Lower lobe of right lung (tissue), 2 donors: ENCODE results near the gene PHC1. TPM values are rescaled to one million over a fixed set of nuclear protein-coding genes. Genes with fewer than 3 reads are reported as not detected.
"Not testable (repeated sequence)": the region's sequence is repeated elsewhere in the genome, so short reads cannot be mapped to it uniquely, and the experiment has no call there.

ENCODE experiments used
- ATAC-seq, 2 donors: fragments of 200-7000 bp; cut with Tn5 transposase; one replicate each; pipeline ENCODE4 v1.9.1; 2020 to 2022; ENCODE audit warnings: mild to moderate bottlenecking in 2 of 2, moderate library complexity in 2 of 2
- DNase-seq: peaks from one replicate; pipeline ENCODE4 v3.0.0-alpha.2; 2020
- H3K27ac ChIP-seq: fragments of 200-600 bp; one replicate; pipeline ENCODE4 v1.8.0; 2022
- H3K27me3 ChIP-seq: fragments of 200-600 bp; one replicate; pipeline ENCODE4 v1.8.0; 2022; ENCODE audit warnings: low read depth
- H3K36me3 ChIP-seq: fragments of 200-600 bp; one replicate; pipeline ENCODE4 v1.8.0; 2022; ENCODE audit warnings: mild to moderate bottlenecking
- H3K4me1 ChIP-seq: fragments of 200-600 bp; one replicate; pipeline ENCODE4 v1.8.0; 2022
- H3K4me3 ChIP-seq: fragments of 200-600 bp; one replicate; pipeline ENCODE4 v1.8.0; 2022; ENCODE audit warnings: mild to moderate bottlenecking
- H3K9me3 ChIP-seq: fragments of 200-600 bp; one replicate; pipeline ENCODE4 v1.8.0; 2022
- intact Hi-C: fragments of 100-400 bp; cut with DNase I; formaldehyde crosslinking; loops from one replicate; pipeline ENCODE4 v1.11.0; 2022
- total RNA-seq: library from RNA; stranded (reverse); fragmentation: NEBNext Ultra II Directional; extraction: Animal tissue kit (Norgen Biotek cat#: 25700); gene quantifications from one replicate; pipeline ENCODE4 v1.2.1, GENCODE V29; 2021
- TF ChIP-seq, protein P1 (sequence below): fragments of 200-600 bp; IDR thresholded peaks from one replicate; pipeline ENCODE4 v1.8.0; 2022; ENCODE audit warnings: antibody characterized with exemption, mild to moderate bottlenecking
- donor health status: DM: no; HTN: yes; CAD: no; lungs with severe emphysema.

Gene PHC1
- total RNA-seq, 1 donor from 2014 or later, result 38.8 TPM

DNA sequence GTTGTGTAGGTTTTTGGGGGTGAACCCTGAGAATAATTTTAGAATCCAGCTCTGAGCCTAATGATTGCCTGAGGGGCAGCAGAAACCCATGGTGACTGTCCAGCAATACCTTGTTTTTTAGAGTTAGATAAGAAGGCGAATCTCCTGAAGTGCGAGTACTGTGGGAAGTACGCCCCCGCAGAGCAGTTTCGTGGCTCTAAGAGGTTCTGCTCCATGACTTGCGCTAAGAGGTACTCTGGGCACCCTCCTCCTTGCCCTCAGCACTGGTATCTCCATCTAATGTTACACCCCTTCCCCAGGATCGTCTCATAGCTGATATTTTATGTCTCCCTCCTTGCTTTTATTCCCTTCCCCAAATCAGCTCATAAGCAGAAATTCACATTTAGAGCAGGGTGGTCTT lies 22.4 kb downstream of the PHC1 start:
- H3K4me1 ChIP-seq, result no peaks in the 10 kb centered on the region
- peaks cover 73% of the 10 kb centered on the region for H3K36me3 ChIP-seq
- intact Hi-C loops, result no loop called here
- H3K4me3 ChIP-seq, result no peak overlapping the region
- DNase-seq (no peak), ATAC-seq (no peak)
- TF ChIP-seq, protein P1, sequence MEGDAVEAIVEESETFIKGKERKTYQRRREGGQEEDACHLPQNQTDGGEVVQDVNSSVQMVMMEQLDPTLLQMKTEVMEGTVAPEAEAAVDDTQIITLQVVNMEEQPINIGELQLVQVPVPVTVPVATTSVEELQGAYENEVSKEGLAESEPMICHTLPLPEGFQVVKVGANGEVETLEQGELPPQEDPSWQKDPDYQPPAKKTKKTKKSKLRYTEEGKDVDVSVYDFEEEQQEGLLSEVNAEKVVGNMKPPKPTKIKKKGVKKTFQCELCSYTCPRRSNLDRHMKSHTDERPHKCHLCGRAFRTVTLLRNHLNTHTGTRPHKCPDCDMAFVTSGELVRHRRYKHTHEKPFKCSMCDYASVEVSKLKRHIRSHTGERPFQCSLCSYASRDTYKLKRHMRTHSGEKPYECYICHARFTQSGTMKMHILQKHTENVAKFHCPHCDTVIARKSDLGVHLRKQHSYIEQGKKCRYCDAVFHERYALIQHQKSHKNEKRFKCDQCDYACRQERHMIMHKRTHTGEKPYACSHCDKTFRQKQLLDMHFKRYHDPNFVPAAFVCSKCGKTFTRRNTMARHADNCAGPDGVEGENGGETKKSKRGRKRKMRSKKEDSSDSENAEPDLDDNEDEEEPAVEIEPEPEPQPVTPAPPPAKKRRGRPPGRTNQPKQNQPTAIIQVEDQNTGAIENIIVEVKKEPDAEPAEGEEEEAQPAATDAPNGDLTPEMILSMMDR, result no peak
- H3K9me3 ChIP-seq, result no peaks in the 10 kb centered on the region
- H3K27me3 ChIP-seq, result no peaks in the 10 kb centered on the region
- no peak overlapping the region for H3K27ac ChIP-seq

DNA sequence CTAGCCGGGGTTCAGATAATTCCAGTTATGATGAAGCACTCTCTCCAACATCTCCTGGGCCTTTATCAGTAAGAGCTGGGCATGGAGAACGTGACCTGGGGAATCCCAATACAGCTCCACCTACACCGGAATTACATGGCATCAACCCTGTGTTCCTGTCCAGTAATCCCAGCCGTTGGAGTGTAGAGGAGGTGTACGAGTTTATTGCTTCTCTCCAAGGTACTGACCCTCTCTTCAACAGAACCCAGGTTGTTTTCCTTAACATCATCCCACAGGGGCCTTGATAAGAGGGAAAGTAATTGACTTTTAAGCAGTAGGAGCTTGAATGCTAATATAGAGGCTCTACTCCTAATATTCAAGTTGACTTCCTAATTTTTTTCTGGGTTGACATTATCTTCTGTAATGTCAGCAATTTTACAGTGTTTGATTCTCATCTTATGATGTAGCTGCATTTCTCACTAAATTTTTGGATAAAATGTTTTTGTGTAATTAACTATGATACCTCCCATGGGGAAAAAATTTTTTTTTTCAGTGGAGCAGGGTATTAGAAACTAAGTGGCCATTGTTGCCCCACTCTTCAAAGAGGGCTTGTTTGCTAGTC lies 23.6 kb downstream of the PHC1 start:
- H3K4me1 ChIP-seq, H3K4me3 ChIP-seq, DNase-seq, ATAC-seq, intact Hi-C loops, H3K9me3 ChIP-seq, H3K27ac ChIP-seq, H3K27me3 ChIP-seq: not testable (repeated sequence)
- peaks cover 78% of the 10 kb centered on the region for H3K36me3 ChIP-seq

GRCh38 chr12:8941691-8942478 lies 27.6 kb downstream of the PHC1 start:
- no peak overlapping the region for H3K4me3 ChIP-seq
- peaks cover 74% of the 10 kb centered on the region for H3K36me3 ChIP-seq
- H3K27me3 ChIP-seq, result no peaks in the 10 kb centered on the region
- TF ChIP-seq, protein P1, result no peak
- no peaks in the 10 kb centered on the region for H3K9me3 ChIP-seq
- H3K27ac ChIP-seq, result no peak overlapping the region
- ATAC-seq (no peak), DNase-seq (no peak)
- intact Hi-C loops, result no loop called here
- H3K4me1 ChIP-seq, result no peaks in the 10 kb centered on the region

GRCh38 chr12:8943565-8944186 lies 29.4 kb downstream of the PHC1 start:
- Histone ChIP-seq H3K9me3 (no peaks in the 10 kb centered on the region), H3K36me3 (peaks cover 56% of the 10 kb centered on the region), H3K4me3 (no peak overlapping the region), H3K27me3 (no peaks in the 10 kb centered on the region), H3K4me1 (peaks cover 17% of the 10 kb centered on the region), H3K27ac (no peak overlapping the region)
- intact Hi-C loops, result no loop called here
- TF ChIP-seq, protein P1, result no peak
- ATAC-seq (no peak), DNase-seq (no peak)

DNA sequence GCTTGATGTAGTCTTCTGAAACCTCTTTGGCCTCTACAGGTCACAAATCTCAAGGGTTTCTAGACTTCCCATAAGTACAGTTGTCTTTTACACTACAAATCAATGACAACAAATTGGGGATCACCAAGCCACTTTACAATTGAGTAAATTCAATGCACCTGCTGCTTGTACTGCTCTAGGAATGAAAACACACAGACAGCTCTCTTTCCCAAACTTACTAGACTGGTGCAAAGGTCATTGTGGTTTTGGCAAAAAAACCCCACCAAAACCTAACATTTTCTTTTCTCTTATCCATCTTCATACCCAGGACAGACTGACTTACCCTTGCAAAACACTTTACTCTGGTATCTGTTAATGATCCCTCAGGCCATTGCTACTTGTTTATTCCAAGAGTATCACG lies 32.4 kb downstream of the PHC1 start:
- no peaks in the 10 kb centered on the region for H3K9me3 ChIP-seq
- H3K4me1 ChIP-seq, result peaks cover 26% of the 10 kb centered on the region
- TF ChIP-seq, protein P1, result no peak
- no peak overlapping the region for H3K4me3 ChIP-seq
- H3K27ac ChIP-seq, result no peak overlapping the region
- intact Hi-C loops, result no loop called here
- no peak for ATAC-seq
- DNase-seq, result no peak
- peaks cover 46% of the 10 kb centered on the region for H3K36me3 ChIP-seq
- H3K27me3 ChIP-seq, result no peaks in the 10 kb centered on the region

GRCh38 chr12:8947737-8948136 lies 33.4 kb downstream of the PHC1 start:
- peak overlapping the region; percentile 71 for H3K4me3 ChIP-seq
- H3K36me3 ChIP-seq, result peaks cover 36% of the 10 kb centered on the region
- no peak for DNase-seq
- no peaks in the 10 kb centered on the region for H3K9me3 ChIP-seq
- H3K27ac ChIP-seq, result no peak overlapping the region
- peaks cover 26% of the 10 kb centered on the region for H3K4me1 ChIP-seq
- intact Hi-C loops, result no loop called here
- no peaks in the 10 kb centered on the region for H3K27me3 ChIP-seq
- TF ChIP-seq, protein P1, result no peak
- ATAC-seq, result no peak
